ENCODE measurements around the gene ZNF799. TPM values are rescaled to one million over a fixed set of nuclear protein-coding genes. Genes with fewer than 3 reads are reported as not detected.
"Not testable (repeated sequence)": the region's sequence is repeated elsewhere in the genome, so short reads cannot be mapped to it uniquely, and the experiment has no call there.

ZNF799 gene
- total RNA-seq, 2 experiments from 2014 or later = 3.3 to 3.6 TPM

DNA sequence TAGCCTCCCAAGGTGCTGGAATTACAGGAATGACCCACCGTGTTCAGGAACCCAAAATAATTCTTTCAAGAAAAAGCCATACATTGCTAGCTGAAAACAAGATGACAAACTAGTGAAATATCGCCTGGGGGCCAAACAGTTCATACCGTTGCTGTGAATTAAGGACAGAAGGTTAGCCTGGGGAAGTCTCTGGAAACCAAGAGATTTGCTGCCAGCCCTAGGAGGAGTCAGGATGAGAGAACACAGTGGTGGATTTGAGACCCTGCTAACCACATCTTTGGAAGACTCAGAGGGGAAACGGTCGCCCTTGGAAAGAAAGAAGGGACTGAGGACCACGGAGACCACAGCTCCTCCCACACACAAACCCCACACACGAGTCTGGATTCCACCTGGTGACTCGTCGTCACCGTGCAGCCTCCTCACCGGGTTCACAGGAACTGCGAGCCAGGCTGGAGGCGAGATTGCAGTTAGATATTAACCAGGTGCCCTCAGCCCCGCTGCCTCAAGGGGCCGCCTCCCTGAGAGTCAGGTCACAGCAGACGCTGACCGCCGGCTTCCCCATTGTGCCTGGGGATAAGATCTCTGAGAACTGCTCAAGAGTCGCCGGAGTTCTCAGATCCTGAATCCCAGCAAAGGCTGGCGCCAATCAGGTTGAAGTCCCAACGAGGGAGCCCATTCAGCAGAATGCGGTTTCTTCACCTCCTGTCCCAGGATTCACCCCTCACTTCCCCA lies 1.0 kb downstream of the ZNF799 start:
- CTCF ChIA-PET = interaction anchor here (0.7 kb wide), 1 partner anchor 212 kb away, joined by 3 read pairs; no protein-coding TSS in a partner anchor
- peak overlapping the region; percentile 89 for H3K4me3 Mint-ChIP-seq
- H3K4me1 Mint-ChIP-seq (ENCODE audit: low read depth); H3K27ac Mint-ChIP-seq; H3K27me3 Mint-ChIP-seq (ENCODE audit: low read depth); H3K9me3 Mint-ChIP-seq: not testable (repeated sequence)
- DNase-seq = peak; percentile 37
- H3K36me3 Mint-ChIP-seq (ENCODE audit: low read depth) = peaks cover 14% of the 10 kb centered on the region
- intact Hi-C loops (cut with micrococcal nuclease) = loop anchor here (2.0 to 5.0 kb wide), 3 partner anchors 41 to 77 kb away; partner anchors contain the start of genes ZNF443 and ZNF563

DNA sequence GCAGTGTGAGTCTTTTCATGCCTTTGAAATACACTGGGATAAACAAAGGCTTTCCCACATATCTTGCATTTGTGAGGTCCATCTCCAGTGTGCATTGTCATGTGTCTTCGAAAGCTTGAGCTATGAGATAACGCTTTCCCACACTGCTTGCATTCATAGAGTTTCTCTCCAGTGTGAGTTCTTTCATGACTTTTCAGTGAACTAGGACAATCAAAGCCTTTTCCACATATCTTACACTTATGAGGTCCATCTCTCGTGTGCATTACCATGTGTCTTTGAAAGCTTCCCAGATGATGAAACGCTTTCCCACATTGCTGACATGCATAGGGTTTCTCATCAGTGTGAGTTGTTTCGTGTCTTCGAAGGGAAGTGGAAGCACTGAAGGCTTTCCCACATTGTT lies 9.9 kb downstream of the ZNF799 start:
- CTCF ChIA-PET; H3K27me3 Mint-ChIP-seq (ENCODE audit: low read depth); intact Hi-C loops (cut with micrococcal nuclease); H3K4me1 Mint-ChIP-seq (ENCODE audit: low read depth); DNase-seq; H3K4me3 Mint-ChIP-seq; H3K27ac Mint-ChIP-seq: not testable (repeated sequence)
- Mint-ChIP-seq H3K9me3 (peaks cover 56% of the 10 kb centered on the region), H3K36me3 (ENCODE audit: low read depth) (peaks cover 74% of the 10 kb centered on the region)

DNA sequence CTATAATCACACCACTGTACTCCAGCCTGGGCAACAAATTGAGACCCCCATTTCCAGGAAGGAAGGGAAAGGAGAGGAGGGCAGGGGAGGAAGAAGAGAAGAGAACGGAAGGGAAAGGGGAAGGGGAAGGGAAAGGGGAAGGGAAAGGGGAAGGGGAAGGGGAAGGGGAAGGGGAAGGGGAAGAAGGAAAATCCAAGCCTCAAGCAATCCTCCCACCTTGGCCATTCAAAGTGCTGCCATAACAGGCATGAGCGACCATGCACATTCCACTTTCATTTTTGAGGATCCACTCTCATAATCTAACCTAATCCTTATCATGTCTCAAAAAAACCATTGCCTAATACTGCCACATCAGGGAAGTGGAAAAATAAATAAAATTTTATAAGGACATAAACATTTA lies 14.7 kb downstream of the ZNF799 start:
- intact Hi-C loops (cut with micrococcal nuclease); H3K27ac Mint-ChIP-seq; DNase-seq; CTCF ChIA-PET; H3K27me3 Mint-ChIP-seq (ENCODE audit: low read depth); H3K4me3 Mint-ChIP-seq; H3K4me1 Mint-ChIP-seq (ENCODE audit: low read depth): not testable (repeated sequence)
- Mint-ChIP-seq H3K9me3 (peaks cover 45% of the 10 kb centered on the region), H3K36me3 (ENCODE audit: low read depth) (peaks cover 60% of the 10 kb centered on the region)

DNA sequence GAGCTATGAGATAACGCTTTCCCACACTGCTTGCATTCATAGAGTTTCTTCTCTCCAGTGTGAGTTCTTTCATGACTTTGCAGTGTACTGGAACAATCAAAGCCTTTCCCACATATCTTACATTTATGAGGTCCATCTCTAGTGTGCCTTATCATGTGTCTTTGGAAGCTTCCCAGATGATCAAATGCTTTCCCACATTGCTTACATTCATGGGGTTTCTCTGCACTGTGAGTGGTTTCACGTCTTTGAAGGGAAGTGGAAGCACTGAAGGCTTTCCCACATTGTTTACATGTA lies 20.7 kb downstream of the ZNF799 start:
- Mint-ChIP-seq H3K36me3 (ENCODE audit: low read depth) (peaks cover 46% of the 10 kb centered on the region), H3K4me3 (no peak overlapping the region), H3K9me3 (peaks cover 46% of the 10 kb centered on the region), H3K4me1 (ENCODE audit: low read depth) (no peaks in the 10 kb centered on the region), H3K27ac (no peak overlapping the region), H3K27me3 (ENCODE audit: low read depth) (no peaks in the 10 kb centered on the region)
- no peak for DNase-seq
- CTCF ChIA-PET = no interaction called here
- intact Hi-C loops (cut with micrococcal nuclease) = no loop called here

DNA sequence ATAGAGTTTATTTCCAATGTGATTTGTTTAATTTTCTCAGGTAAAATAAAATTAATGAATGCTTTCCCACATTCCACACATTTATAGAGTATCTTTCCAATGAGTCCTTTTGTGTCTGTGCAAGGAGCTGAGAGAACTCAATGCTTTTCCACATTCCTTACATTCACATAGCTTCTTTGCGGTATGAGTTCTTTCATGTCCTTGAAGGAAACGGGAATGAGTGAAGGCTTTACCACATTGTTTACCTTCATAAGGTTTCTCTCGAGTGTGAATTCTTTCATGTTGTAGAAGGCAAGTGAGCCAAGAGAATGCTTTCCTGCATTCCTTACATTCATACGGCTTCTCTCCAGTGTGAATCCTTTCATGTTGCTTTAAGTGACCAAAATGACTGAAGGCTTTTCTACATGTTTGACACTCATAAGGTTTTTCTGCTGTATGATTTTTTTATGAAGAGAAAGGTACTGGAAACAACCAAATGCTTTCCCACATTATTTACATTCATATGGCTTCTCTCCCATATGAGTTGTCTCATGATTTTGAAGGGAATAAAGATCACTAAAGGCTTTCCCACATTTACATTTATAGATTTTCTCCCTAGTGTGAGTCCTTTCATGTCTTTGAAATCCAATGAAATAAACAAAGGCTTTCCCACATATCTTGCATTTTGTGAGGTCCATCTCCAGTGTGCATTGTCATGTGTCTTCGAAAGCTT lies 21.2 kb downstream of the ZNF799 start:
- Mint-ChIP-seq H3K27ac (no peak overlapping the region), H3K27me3 (ENCODE audit: low read depth) (no peaks in the 10 kb centered on the region), H3K4me1 (ENCODE audit: low read depth) (no peaks in the 10 kb centered on the region), H3K9me3 (peaks cover 47% of the 10 kb centered on the region), H3K4me3 (no peak overlapping the region), H3K36me3 (ENCODE audit: low read depth) (peaks cover 46% of the 10 kb centered on the region)
- CTCF ChIA-PET = no interaction called here
- intact Hi-C loops (cut with micrococcal nuclease) = no loop called here
- DNase-seq = no peak

DNA sequence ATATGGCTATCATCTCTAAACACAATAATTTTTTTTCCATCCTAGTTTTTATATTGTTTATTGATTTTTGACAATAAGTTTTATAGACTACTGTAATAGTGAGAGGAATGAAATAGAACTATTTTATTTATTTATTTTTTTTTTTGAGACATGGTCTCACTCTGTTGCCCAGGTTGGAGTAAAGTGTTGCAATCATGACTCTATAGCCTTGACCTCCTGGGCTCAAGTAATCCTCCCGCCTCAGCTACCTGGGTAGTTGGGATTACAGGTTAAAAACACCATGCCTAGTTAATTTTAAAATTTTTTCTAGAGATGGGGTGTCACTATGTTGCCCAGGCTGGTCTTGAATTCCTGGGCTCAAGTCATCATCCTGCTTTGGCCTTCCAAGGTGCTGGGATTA lies 27.0 kb downstream of the ZNF799 start:
- peaks cover 11% of the 10 kb centered on the region for H3K36me3 Mint-ChIP-seq (ENCODE audit: low read depth)
- CTCF ChIA-PET = no interaction called here
- no peaks in the 10 kb centered on the region for H3K27me3 Mint-ChIP-seq (ENCODE audit: low read depth)
- no peaks in the 10 kb centered on the region for H3K4me1 Mint-ChIP-seq (ENCODE audit: low read depth)
- peaks cover 21% of the 10 kb centered on the region for H3K9me3 Mint-ChIP-seq
- DNase-seq = no peak
- H3K27ac Mint-ChIP-seq = no peak overlapping the region
- intact Hi-C loops (cut with micrococcal nuclease) = no loop called here
- no peak overlapping the region for H3K4me3 Mint-ChIP-seq

DNA sequence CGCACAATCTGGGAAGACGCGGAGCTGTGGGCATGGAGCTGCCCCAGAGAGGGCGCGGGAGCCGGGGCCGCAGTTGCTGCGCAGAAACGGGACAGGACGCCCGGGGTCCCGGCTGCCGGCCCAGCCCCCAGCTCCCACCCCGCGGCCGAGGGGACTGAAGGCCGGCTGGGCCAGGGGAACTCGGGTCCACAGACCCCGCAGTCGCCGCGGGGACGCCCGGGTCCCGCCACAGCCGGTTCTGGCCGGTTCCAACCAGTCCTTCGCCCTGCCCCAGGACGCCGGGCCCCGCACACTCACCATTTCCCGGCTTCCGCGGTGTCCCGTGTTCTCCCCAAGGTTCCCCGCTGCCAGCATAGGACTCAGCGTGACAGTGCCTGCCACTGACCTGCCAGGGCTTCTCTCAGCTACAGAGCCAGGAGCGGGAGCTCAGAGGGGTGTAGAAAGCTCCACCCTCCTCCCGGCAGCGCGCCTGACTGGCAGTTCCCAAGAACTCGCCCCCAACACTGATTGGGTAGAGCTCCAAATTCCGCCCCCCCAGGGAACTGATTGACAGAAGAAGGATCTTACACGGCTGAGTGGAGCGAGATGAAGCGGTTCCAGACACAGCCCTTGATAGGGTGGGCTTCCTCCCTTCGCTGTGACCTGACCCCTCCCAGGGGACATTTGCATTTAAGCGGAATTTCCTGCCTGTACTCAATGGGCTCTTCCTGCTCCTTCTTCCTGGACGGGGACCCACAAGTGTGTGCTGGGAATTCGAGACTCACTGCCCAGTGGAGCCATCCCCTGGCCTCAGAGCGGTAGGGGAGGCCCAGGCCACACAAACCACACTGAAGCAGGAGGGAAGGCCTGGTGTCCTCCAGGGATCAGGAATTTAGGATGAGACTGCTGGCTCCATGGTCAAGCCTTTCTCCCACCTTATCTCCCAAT lies 35.6 kb downstream of the ZNF799 start, which contains the start of gene ZNF442:
Gene ZNF442 (minus strand): TSS at position 448 of the 927 bp plus-strand sequence. CDS start 2,052 bp downstream, outside the sequence.
- intact Hi-C loops (cut with micrococcal nuclease) = loop anchor here (1.0 to 2.0 kb wide), 4 partner anchors 32 to 163 kb away; partner anchors contain the start of genes ZNF443 and ZNF563
- peak; percentile 96 for DNase-seq
- H3K27ac Mint-ChIP-seq = peak within 1 kb of the TSS; percentile 41

DNA sequence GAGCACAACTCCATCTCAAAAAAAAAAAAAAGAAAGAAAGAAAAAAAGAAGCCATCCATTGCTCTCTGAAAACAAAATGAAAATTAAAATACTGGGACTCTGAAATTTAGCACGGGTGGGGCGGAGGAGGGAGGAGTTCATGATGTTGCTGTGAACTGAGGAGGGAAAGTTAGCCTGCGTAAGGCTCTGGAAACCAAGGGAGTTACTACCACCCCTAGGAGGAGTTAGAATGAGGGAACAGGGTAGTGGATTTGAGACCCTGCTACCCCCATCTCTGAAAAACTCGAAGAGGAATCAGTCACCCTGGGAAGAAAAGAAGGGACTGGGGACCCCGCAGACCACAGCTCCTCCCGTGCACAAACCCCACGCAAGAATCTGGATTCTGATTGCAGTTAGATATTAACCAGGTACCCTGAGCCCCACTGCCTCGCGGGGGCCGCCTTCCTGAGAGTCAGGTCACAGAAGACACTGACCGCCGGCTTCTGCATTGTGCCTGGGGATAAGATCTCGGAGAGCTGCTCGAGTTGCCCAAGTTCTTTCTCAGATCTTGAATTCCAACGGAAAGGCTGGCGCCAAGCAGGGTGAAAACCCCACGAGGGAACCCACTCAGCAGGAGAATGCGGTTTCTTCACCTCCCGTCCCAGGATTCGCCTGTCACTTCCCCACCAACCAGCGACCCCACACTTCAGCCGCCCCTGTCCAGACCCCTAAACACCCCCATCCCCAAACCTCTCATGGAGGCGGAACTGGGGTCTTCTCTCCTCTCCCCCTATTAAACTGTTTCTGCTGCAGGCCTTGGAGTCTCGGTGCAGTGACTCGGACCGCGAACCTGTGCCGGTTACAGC lies 36.5 kb downstream of the ZNF799 start:
- H3K27me3 Mint-ChIP-seq (ENCODE audit: low read depth) = no peaks in the 10 kb centered on the region
- H3K4me1 Mint-ChIP-seq (ENCODE audit: low read depth) = peaks cover 18% of the 10 kb centered on the region
- peaks cover 4% of the 10 kb centered on the region for H3K36me3 Mint-ChIP-seq (ENCODE audit: low read depth)
- H3K4me3 Mint-ChIP-seq = peak overlapping the region; percentile 85
- no peaks in the 10 kb centered on the region for H3K9me3 Mint-ChIP-seq
- peak; percentile 9 for DNase-seq
- H3K27ac Mint-ChIP-seq = no peak overlapping the region
- intact Hi-C loops (cut with micrococcal nuclease) = loop anchor here (1.0 to 2.0 kb wide), 4 partner anchors 31 to 162 kb away; partner anchors contain the start of genes ZNF443 and ZNF563
- CTCF ChIA-PET = no interaction called here

More for the DNA sequence above, 35.6 kb downstream of the ZNF799 start, which contains the start of gene ZNF442:
- CTCF ChIA-PET = interaction anchor here (0.6 to 1.0 kb wide), 6 partner anchors 11 to 442 kb away, joined by 3 to 8 read pairs (median 3); partner anchors contain the start of gene ZNF563
- Mint-ChIP-seq H3K9me3 (no peaks in the 10 kb centered on the region), H3K4me1 (ENCODE audit: low read depth) (peaks cover 18% of the 10 kb centered on the region), H3K36me3 (ENCODE audit: low read depth) (peaks cover 4% of the 10 kb centered on the region), H3K4me3 (peak within 1 kb of the TSS; percentile 85), H3K27me3 (ENCODE audit: low read depth) (no peaks in the 10 kb centered on the region)

DNA sequence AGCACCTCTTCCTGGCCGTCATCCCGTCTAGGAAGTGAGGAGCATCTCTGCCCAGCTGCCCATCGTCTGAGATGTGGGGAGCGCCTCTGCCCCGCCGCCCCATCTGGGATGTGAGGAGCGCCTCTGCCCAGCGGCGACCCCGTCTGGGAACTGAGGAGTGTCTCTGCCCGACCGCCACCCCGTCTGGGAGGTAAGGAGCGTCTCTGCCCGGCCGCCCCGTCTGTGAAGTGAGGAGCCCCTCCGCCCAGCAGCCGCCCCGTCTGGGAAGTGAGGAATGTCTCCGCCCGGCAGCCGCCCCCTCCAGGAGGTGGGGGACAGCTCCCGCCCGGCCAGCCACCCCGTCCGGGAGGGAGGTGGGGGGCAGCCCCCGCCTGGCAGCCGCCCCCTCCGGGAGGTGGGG lies 38.8 kb downstream of the ZNF799 start:
- H3K9me3 Mint-ChIP-seq; H3K27me3 Mint-ChIP-seq (ENCODE audit: low read depth); CTCF ChIA-PET; H3K4me3 Mint-ChIP-seq; H3K27ac Mint-ChIP-seq; intact Hi-C loops (cut with micrococcal nuclease); DNase-seq; H3K36me3 Mint-ChIP-seq (ENCODE audit: low read depth): not testable (repeated sequence)
- peaks cover 18% of the 10 kb centered on the region for H3K4me1 Mint-ChIP-seq (ENCODE audit: low read depth)

DNA sequence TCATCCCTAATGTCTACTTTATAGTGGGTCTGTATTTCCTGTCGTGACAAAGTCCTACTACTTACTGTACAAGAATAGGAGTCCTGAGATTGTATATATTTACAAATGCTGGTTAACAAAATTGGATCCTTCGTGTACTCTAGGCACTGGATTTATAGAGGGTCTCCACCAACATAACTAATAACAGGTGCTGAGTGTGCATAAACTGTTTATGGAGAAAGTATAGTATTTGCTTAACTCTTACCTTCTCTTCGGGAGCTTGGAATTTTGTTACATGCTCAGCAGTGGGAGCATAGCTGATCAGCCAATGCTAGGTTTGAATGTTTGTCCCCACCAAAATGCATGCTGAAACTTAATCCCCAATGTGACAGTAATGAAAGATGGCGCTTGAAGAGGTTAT lies 47.7 kb downstream of the ZNF799 start:
- DNase-seq = no peak
- no peaks in the 10 kb centered on the region for H3K27me3 Mint-ChIP-seq (ENCODE audit: low read depth)
- intact Hi-C loops (cut with micrococcal nuclease) = no loop called here
- H3K9me3 Mint-ChIP-seq = peaks cover 53% of the 10 kb centered on the region
- H3K36me3 Mint-ChIP-seq (ENCODE audit: low read depth) = peaks cover 52% of the 10 kb centered on the region
- CTCF ChIA-PET = no interaction called here
- no peak overlapping the region for H3K4me3 Mint-ChIP-seq
- no peaks in the 10 kb centered on the region for H3K4me1 Mint-ChIP-seq (ENCODE audit: low read depth)
- H3K27ac Mint-ChIP-seq = no peak overlapping the region

DNA sequence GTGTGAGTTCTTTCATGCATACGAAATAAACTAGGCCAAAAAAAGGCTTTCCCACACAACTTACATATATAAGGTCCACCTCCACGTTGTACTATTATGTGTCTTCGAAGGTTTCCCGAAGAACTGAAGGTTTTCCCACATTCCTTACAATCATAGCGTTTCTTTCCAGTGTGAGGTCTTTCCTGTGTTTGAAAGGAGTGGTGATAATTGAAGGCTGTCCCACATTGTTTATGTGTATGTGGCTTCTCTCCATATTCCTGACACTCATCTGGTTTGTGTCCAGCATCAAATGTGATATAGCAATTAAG lies 50.2 kb downstream of the ZNF799 start:
- DNase-seq = no peak
- CTCF ChIA-PET = no interaction called here
- Mint-ChIP-seq H3K27me3 (ENCODE audit: low read depth) (no peaks in the 10 kb centered on the region), H3K4me3 (no peak overlapping the region), H3K36me3 (ENCODE audit: low read depth) (peaks cover 49% of the 10 kb centered on the region), H3K27ac (no peak overlapping the region), H3K9me3 (peaks cover 57% of the 10 kb centered on the region), H3K4me1 (ENCODE audit: low read depth) (no peaks in the 10 kb centered on the region)
- intact Hi-C loops (cut with micrococcal nuclease) = no loop called here

Measured in activated naive CD4-positive, alpha-beta T cell treated with anti-CD3 and anti-CD28 coated beads for 36 hours (primary cell).